Measurements from ENCODE around the gene PIK3R1.
"Not testable (repeated sequence)": the region's sequence is repeated elsewhere in the genome, so short reads cannot be mapped to it uniquely, and the experiment has no call there.

Gene PIK3R1

DNA sequence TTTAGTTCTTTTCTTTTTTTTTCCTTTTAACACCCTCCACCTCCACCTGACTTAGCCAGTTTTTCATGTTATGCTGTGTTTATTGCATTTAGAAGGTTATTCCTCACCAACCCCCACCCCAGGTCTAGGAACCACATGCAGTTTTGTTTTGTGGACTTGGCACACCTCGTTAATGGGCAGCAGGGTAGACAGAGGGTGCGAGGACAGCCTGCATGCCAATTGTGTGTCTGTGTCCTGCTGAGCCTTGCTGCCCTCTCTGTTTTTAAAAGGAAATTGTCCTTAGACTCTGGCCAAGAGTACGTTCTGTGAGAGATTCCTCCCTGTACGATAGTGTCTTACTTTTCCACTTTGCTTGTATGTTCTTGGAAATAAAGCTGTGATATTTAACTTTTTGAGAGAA lies 13.9 kb downstream of the PIK3R1 start:
- DNase-seq: no peak

- no peak for DNase-seq
Observed at GRCh38 chr5:68230285-68230684, 14.7 kb downstream of the PIK3R1 start.

DNA sequence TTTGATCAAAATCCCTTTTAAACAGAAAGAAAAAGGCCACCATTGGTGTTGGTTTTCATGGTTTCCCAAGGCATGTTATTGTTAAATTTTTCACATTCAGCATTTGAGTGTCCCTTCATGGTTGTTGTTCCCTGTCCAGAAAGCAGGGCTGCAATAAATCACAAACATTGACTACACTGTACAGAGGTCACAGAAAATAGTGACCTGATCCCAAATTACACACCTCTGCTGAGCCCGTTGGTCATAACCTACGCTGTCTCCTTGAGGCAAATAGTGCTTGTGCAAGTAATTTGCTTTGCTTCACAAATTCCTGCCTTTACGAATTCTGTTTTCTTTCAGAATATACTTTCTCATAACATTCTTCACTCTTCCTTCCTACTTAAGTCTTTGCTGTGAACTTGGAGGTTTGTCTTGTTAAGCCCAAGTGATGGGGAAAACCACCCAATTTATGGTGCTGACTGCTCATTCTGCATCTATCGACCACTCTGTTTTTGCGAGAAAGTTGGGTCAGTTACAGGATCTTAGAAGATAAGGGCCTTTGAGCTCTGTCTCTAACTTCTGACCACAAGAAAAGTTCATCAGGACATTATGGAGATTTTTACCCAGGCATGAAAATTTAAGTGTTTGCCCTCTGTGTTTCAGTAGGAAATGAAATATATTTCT lies 16.0 kb downstream of the PIK3R1 start:
- no peak for DNase-seq

GRCh38 chr5:68232277-68232676 lies 16.7 kb downstream of the PIK3R1 start:
- no peak for DNase-seq

DNA sequence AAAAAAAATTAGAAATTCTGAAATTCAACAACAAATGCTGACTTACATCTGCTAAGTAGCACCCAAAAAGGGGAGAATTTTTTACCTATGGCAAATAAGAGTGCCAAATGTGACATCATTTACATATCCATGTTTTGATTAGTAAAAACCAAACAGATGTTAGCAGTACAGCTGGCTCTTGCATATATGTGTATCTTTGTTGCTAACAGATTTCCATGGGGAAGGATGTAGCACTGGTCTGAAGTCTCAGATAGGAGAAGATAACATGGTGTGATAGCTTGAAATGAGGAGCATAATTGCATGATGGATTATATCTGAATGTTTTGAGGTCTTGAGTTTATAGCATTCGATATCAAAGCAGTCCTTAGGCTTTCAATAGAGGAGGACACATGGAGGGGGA lies 17.5 kb downstream of the PIK3R1 start:
- DNase-seq: no peak

GRCh38 chr5:68235229-68235628 lies 19.7 kb downstream of the PIK3R1 start:
- not testable (repeated sequence) for DNase-seq

DNA sequence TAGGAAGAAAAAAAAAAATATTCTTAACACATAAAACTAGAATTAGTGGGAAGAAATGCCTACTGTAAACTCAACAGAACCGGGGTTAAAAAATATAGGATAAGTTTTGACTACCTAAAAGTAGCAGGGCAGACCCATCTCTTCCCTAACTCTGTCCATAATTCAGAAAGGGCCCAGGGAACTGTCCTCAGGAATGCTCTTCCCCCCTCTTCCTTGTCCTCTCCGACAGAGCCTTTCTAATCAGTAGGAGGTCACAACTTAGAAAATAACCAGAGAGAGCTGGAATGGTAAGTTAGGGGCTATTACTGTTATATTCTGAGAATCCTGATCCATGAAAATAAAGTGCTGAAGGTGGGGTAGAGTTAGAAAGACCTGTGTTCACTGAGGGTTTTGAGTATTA lies 22.2 kb downstream of the PIK3R1 start:
- no peak for DNase-seq

GRCh38 chr5:68239487-68239886 lies 23.9 kb downstream of the PIK3R1 start:
- DNase-seq: no peak

DNA sequence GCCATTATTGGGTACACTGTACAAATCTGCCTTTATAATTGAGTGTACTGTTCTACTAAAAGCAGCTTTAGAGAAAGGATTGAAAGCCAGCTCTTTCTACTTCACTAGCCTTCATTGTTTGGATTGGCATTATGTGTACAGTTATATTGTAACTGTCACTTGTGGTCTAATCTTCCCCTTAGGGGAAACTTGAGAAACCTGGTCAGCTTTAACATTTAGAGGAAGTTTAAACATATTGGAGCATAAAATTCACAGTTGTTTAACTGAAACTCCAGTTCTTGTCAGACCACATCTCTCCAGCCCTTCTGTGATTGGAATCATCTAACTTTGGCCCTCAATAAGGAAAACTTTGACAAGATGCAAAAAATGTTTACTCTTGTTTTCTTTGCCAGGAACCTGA lies 24.6 kb downstream of the PIK3R1 start:
- no peak for DNase-seq

DNA sequence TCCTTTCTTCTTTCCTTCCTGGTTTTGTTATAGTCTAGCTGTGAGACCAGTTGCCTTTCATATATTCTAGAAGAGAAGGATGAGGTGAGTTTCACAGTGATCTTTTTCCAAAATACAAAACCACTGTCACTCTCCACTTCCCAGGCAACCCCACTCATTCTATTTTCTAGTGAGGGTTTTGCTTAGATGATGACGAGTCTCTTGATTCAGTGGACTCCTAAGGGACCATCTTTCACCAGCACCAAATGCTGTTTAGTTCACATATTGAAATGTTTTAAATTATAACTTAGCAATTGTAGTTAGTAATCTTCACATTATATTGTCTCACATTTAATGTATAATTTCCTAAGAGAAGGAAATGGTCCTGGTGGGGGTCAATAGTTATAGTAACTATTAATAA lies 25.2 kb downstream of the PIK3R1 start:
- DNase-seq: no peak

GRCh38 chr5:68242743-68243142 lies 27.2 kb downstream of the PIK3R1 start:
- DNase-seq: no peak

GRCh38 chr5:68243251-68243650 lies 27.7 kb downstream of the PIK3R1 start:
- DNase-seq: no peak

GRCh38 chr5:68243681-68244080 lies 28.1 kb downstream of the PIK3R1 start:
- DNase-seq: no peak

DNA sequence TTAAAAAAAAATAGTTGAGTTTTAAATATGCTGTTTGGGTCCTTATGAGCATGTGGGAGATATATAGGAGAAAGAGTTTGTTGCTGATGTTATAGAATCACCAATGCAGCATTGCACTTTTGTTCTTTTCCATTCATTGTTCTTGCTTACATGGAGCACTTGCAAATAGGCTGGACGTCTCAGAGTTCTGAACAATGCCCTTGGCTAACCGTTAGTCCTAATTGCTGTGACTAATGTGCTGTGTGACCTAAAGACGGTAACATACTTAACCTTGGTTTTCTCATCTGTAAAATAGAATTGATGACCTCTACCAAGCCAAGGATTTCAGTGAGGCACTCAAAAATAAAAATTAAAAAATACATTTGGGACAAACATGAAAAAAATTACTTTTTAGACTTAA lies 29.8 kb downstream of the PIK3R1 start:
- no peak for DNase-seq

GRCh38 chr5:68246802-68247201 lies 31.2 kb downstream of the PIK3R1 start:
- no peak for DNase-seq

GRCh38 chr5:68247627-68248026 lies 32.1 kb downstream of the PIK3R1 start:
- DNase-seq: no peak

DNA sequence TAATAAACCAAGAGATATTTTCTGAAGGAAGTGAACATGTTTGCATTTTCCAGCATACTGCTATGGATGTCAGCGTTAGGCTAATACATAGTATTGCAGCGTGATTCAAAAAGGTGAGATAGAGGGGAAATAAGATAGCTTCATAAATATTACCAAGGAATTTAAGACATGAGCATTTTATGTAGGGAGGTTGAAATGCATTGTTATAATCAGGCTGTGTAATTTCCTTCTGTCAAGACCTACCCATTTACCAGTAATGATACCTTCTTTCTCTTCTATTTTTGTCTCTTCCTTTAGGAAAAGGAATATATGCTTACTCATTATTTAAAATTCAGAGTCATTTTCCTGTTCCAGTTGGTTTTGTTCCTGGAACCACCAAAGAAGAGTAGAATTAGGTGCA lies 33.3 kb downstream of the PIK3R1 start:
- DNase-seq: no peak

- DNase-seq: no peak
Observed at GRCh38 chr5:68249520-68249919, 34.0 kb downstream of the PIK3R1 start.

DNA sequence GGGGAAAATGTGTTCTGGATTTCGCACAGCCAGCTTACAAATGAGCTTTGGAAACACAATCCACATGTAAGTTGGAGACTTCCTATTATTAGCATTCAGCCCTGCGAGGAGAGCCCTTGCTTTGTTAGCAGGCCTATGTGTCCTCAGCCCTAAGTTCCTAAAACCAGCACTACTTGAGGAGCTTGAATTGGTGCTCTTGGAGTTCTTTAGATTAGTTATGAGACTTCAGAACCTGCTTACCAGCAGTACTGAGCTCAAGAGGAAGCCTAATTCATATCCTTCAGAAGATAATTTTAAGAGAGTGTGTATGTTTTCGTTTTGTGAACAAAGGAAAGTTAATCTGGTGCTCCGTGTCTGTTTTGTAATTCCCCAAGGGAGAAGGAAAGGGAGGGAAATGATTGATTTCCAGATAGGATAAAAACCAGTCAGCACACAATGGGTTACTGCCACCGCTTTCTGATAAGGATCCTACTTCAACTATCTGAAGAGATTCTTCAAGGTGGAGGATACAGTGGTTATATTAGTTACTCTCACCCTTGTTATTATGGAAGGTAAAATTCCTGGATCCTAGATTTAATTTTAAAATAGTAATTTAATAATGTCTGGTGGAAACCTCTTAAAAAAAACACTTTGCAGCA lies 35.2 kb downstream of the PIK3R1 start:
- no peak for DNase-seq

DNA sequence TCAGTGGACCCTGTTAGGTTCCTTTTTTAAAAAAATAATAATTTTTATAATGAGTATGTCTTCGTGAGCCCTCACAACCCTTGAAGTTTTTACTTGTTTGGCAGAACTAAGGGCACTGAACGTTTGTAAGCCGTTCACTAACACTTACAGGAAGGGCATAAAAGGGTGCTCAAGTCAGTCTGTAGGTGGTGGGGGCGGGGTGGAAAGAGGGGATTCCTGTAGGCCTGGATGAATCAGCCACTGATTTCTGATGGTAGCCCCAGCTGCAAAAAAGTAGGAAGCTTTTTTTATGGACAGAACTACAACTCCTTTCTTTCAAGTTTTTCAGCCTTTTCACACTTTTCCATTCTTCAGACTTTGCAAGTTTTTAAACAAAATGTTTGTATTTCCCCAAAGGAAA lies 35.8 kb downstream of the PIK3R1 start:
- DNase-seq: no peak

GRCh38 chr5:68251804-68252522 lies 36.4 kb downstream of the PIK3R1 start:
- no peak for DNase-seq

GRCh38 chr5:68252673-68253623 lies 37.4 kb downstream of the PIK3R1 start:
- DNase-seq: no peak

Measured in NCI-H1417 treated with DMSO at 0.1 percent for 48 hours (cell line).